ENCODE measurements around the gene TMEM185A.

DNA sequence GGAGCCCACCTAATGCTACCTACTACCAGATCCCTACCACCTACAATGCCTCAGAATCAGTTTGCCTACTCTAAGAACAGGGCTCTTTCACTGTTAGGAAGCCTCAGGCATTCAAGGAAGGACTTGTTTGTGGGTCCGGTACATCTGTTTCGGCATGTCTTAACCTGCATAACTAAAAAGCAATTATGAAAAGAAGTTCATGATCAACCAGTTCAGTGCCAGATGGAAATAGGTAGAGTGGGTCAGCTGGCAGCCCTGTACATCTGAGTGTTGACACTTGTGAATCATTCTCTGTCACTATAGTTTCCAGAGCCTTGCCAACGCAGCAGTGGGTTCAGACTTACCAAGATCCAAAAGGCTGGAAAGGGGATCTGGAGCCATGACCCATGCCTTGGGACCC, 3.3 kb downstream of the TMEM185A start:
- TF ChIP-seq CTCF (IDR thresholded peaks at IDR 0.05; ENCODE audit: insufficient read depth, low read depth, low read length) = no peak
- TF ChIP-seq EZH2 (IDR thresholded peaks at IDR 0.05; ENCODE audit: insufficient read depth, low read length) = no peak
